HG03159 (cell line): ENCODE data around the gene STIM2.
"Not testable (repeated sequence)": the region's sequence is repeated elsewhere in the genome, so short reads cannot be mapped to it uniquely, and the experiment has no call there.

Experiments used
- ATAC-seq: cut with Tn5 transposase; IDR thresholded peaks from one replicate; pipeline ENCODE4 v1.9.1; 2021; ENCODE audit warnings: mild to moderate bottlenecking, moderate library complexity; ENCODE audit not compliant: unreplicated experiment

The STIM2 gene

GRCh38 chr4:26947318-26947717 is 86.7 kb downstream of the STIM2 start:
- ATAC-seq, result no peak

GRCh38 chr4:26950446-26950845 is 89.8 kb downstream of the STIM2 start:
- ATAC-seq, result no peak

DNA sequence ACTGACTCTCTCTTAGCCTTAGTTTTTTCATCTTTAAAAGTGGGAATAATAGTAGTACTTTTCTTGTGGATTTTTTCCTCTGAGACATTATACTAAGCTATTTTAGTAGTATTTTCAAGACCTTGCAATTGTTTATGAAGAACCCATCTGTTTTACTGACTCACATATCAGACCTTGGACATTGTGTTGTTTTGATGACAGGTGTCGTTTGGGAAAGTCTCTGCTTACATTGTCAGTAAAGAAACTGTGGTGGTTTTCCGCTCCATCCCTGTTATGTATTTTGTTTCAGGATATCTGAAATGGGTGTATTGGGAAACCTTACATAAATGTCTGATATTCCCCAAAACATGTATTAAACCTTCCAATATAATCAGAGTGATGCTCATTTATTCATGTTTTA is 92.2 kb downstream of the STIM2 start:
- no peak for ATAC-seq

GRCh38 chr4:26953366-26953765 is 92.7 kb downstream of the STIM2 start:
- no peak for ATAC-seq

DNA sequence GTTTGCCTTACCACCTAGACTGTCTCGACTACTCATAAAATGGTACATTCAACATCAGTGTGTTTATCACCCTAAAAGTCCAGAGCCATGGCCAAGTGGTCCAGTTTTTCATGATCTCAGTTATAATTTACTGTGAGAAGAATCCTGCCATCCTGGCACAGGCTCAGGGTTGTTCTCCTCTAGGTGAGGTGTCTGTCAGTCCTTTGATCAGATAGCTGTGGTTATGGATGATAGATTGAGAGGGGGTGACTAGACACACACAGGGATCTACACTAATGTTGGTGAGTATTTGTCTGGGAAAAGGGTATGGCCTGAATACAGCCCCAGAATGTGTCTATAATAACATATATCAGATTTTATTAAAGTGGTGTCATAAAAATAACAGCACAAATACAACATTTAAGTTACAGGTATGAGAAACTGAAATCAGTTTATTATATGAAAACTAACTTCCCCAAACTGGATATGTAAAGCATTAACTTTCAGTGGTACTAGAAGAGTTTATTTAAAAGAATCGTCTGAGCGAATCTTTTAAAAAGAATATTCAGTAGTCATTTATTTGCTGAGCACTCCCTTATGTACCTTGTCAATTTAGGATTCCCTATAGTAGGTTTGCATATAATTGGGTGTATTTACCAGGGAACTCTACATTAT is 93.3 kb downstream of the STIM2 start:
- ATAC-seq, result no peak

GRCh38 chr4:26955241-26955640 is 94.6 kb downstream of the STIM2 start:
- ATAC-seq, result no peak

GRCh38 chr4:26958925-26959653 is 98.4 kb downstream of the STIM2 start:
- no peak for ATAC-seq

- ATAC-seq, result no peak
Observed at GRCh38 chr4:26959654-26960047, 99.0 kb downstream of the STIM2 start.

DNA sequence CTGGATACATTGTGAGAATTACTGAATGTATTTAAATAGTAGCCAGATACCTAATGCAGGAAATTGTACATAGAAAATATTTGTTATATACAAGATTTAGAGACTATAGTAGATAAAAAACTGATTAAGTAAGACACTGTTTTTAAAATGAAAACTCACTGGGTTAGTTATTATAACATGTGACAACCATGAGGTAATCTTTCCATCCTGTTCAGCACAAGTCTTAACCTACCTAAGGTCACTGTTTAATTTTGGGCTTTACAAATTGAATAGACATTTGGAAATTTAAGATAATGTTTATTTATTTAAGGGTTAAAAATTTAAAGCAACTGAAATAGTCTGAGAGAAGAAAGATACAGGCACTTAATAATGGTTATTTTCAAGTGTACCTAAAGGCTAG is 102.1 kb downstream of the STIM2 start:
- no peak for ATAC-seq

- ATAC-seq, result no peak
Observed at GRCh38 chr4:26964512-26964911, 103.9 kb downstream of the STIM2 start.

- ATAC-seq, result peak; percentile 61
Observed at GRCh38 chr4:26964994-26965393, 104.4 kb downstream of the STIM2 start.

GRCh38 chr4:26975464-26976181 is 115.0 kb downstream of the STIM2 start:
- not testable (repeated sequence) for ATAC-seq

GRCh38 chr4:26978387-26979053 is 117.9 kb downstream of the STIM2 start:
- ATAC-seq, result no peak

- no peak for ATAC-seq
Observed at GRCh38 chr4:26984896-26985295, 124.3 kb downstream of the STIM2 start.

- ATAC-seq, result peak; percentile 85
Observed at GRCh38 chr4:26985873-26986272, 125.2 kb downstream of the STIM2 start.

DNA sequence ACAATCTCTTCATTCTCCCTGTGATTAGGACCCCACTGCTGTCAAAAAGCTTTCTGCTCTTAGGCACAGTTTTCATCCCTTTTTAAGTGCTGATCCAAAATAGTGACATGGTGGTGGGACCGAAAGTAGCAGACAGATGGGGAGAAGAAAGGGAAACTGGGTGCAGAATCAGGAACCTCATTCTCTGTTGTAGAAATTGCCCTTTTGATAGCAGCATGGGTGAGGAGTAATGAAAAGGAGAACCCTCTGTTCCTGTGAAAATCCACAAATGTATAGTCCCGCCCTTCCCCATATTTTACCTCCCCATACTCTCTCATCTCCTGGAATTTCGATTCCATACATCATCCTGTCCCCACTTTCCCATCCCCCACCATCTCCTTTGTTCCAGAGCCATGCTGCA is 126.5 kb downstream of the STIM2 start:
- ATAC-seq, result no peak

- ATAC-seq, result no peak
Observed at GRCh38 chr4:26991057-26991456, 130.4 kb downstream of the STIM2 start.

GRCh38 chr4:26992657-26993361 is 132.2 kb downstream of the STIM2 start:
- peak; percentile 94 for ATAC-seq

DNA sequence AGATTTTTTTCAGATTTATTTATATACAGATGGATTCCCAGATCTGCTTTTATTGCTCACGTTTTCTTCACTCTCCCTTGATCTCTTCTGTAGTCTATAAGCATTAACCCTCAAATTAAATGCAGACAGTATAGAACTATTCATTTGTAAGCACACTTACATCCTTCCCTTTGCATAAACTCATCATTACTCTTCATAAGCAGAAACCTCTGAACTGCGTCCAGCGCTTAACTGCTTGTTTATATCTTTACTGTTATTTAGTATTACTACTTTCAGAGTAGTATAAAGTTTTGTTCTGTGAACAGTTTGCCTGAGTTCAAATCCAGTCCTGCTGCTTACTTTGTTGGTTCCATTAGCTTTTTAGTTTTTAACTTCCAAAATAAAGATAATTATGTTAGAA is 132.9 kb downstream of the STIM2 start:
- ATAC-seq, result no peak

GRCh38 chr4:26993967-26994366 is 133.3 kb downstream of the STIM2 start:
- no peak for ATAC-seq

DNA sequence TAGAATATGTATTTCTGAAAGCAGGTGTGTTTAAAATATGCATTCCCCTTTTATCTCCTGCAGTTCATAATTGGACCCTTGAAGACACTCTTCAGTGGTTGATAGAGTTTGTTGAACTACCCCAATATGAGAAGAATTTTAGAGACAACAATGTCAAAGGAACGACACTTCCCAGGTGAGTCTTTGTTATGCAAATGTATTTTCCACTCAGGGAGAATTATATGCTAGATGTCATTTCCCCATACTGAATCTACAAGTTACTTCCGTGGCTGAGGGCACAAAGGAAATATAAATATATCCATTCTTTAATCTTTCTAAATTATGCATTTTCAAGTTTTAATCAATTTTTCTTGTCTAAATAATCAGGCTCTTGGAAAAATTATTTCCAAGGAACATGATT is 134.7 kb downstream of the STIM2 start:
- ATAC-seq, result no peak
